HG02870 (cell line): Measurements from ENCODE around the gene STMN3.

Experiments used
- ATAC-seq: cut with Tn5 transposase; IDR thresholded peaks from one replicate; pipeline ENCODE4 v1.9.1; 2021; ENCODE audit warnings: mild to moderate bottlenecking, moderate library complexity; ENCODE audit not compliant: unreplicated experiment

Gene STMN3

DNA sequence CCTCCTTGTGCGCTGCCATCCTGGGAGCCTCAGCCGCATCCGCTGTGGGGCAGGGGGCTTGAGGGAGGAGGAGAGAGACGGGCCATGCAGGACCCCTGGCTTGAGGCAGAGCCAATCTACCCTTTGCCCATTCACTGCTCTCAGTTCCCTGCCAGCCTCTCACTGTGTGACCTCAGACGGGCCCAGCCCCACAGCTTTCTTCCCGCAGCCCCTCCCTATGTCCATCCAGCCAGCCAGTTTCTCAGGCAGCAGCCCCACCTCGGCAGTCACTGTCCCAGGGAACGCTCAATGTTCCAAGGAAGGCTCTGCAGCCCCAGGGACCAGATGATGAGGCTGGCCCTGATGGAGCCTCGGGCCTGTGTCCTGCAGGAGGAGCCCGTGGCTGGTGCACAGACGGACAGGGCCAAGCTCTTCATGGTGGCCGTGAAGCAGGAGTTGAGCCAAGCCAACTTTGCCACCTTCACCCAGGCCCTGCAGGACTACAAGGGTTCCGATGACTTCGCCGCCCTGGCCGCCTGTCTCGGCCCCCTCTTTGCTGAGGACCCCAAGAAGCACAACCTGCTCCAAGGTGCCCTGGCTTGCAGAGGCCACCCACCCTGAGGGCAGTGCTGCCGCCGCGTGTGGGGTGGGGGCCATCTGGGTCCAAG is 39.3 kb upstream of the STMN3 start:
- ATAC-seq = no peak

GRCh38 chr20:63691711-63692435 is 38.6 kb upstream of the STMN3 start:
- no peak for ATAC-seq

GRCh38 chr20:63690898-63691710 is 37.9 kb upstream of the STMN3 start:
- no peak for ATAC-seq

DNA sequence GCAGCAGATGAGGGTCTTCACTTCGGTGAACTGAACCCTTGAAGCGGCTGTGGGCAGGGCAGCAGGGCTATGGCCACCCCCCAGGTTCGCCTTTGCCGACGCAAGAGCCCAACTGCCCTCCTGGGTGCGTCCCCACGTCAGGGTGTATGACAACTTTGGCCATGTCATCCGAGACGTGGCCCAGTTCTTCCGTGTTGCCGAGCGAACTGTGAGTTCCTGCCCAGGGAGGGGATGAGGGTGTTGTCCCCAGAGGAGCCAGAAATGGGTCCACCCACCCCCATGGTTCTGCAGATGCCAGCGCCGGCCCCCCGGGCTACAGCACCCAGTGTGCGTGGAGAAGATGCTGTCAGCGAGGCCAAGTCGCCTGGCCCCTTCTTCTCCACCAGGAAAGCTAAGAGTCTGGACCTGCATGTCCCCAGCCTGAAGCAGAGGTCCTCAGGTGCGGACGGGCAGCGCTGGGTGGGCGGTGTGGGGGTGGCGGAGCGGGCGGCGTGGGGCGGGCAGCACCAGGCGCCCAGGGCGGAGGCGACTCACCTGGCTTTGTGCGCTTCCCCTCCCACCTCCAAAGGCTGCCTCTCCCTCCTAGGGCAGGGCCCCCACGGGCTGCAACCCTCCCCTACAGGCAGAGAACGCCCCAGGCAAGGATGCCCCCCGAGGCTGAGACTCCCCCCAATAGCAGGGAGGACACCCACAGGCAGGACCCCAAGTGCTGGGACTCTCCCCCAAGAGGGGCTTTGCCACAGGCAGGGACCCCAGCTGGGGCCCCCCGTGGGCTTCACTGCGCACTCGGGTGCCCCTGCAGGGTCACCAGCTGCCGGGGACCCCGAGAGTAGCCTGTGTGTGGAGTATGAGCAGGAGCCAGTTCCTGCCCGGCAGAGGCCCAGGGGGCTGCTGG is 37.0 kb upstream of the STMN3 start:
- ATAC-seq = no peak

DNA sequence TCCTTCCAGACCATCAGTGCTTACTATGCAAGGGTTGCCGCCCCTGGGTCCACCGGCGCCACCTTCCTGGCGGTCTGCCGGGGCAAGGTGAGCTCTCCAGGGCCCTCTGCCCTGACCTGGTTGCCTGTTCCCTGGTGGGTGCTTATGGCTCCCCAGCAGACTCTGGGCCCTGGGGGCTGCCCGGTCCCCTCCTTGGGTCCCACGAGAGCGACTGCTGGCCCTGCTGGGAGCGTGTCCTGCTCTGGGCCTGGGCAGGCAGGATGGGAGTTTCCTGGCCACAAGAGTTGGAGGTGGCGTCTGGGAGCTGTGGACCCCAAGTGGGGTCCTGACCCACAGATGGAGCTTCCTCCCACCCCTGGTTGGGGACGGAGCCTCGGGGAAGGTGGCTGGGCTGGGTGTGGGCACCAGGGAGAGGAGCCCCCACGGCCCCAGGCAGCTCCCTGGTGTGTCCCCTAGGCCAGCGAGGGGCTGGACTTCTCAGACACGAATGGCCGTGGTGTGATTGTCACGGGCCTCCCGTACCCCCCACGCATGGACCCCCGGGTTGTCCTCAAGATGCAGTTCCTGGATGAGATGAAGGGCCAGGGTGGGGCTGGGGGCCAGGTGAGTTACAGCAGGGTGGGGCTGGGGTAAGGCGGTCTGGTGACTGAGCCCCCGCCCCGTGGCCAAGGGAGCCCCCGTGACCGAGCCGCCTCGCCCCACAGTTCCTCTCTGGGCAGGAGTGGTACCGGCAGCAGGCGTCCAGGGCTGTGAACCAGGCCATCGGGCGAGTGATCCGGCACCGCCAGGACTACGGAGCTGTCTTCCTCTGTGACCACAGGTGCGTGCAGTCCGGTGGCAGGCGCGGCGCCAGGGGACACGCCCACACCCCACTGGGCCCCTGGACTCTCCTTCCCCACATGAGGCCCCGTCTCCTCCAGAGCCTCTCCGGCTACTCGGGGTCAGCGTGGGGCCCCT is 36.1 kb upstream of the STMN3 start:
- ATAC-seq = no peak

- ATAC-seq = no peak
Measured at GRCh38 chr20:63688228-63689045, 35.2 kb upstream of the STMN3 start.

DNA sequence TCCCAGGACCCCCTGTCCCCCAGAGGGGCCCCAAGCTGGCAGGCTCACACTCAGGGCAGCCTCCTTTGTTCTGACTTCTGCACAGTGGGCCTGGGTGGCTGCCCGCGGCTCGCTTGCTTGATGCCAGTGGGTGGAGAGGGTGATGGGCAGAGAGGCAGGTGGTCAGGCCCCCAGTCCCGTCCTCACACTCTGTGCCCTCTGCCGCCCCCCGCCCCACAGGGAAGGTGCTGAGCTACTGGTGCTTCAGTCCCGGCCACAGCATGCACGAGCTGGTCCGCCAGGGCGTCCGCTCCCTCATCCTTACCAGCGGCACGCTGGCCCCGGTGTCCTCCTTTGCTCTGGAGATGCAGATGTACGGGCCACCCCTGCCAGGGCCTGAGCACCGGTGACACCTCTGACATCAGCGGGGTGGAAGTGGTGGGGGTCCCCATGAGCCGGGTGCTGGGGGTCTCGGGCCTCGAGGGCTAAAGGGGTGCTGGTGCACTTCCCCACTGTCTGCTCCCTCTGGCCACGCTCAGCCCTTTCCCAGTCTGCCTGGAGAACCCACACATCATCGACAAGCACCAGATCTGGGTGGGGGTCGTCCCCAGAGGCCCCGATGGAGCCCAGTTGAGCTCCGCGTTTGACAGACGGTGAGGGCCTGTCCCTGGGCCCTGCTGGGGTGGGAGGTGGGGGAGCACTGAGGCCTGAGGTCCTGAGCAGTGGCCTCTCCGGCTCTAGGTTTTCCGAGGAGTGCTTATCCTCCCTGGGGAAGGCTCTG is 34.4 kb upstream of the STMN3 start:
- ATAC-seq = no peak

GRCh38 chr20:63686492-63687321 is 33.5 kb upstream of the STMN3 start:
- no peak for ATAC-seq

DNA sequence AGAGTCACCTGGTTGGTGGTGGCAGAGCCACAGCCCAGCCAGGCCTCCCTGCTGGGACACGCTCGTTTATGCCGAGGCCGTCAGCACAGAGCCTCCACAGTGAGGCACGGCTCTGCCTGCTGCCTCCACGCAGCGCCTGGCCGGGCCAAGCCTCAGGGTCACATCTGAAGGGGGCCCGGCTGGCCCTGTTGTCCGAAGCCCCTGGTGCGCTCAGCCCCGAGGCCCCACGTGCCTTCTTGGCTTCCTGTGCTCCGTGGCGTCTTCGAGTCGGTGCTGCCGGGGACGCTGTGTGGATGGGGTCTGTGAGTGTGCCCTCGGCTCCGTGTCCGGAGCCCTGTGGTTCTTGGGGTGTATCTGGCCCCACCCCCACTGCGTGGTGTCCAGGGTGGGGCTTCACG is 32.9 kb upstream of the STMN3 start:
- no peak for ATAC-seq

- ATAC-seq = no peak
Measured at GRCh38 chr20:63685269-63686026, 32.2 kb upstream of the STMN3 start.

- ATAC-seq = no peak
Measured at GRCh38 chr20:63682384-63683139, 29.3 kb upstream of the STMN3 start.

DNA sequence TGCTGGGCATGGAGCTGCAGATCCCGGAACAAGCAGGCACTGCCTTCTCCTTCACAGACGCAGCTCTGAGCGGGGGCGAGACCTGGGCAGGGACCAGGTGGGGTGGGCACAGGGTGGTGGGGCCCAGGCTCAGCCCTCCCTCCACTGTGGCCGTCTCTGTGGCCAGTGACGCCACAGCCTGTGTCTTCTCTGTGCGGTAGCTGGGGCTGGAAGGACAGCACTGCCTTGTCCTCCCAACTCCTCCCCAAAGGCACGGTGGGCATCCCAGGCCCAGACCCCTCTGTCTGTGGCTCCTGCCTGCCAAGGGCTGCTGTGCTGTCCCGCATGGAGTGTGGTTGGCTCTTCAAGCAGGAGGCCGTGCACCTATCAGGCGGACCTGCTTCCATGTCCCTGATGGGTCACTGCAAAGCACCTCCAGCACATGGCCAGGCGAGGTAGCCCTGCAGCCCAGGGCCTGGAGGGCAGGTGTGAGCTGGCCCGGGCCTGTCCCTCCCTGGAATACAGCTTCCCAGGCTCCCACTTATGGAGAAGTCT is 28.5 kb upstream of the STMN3 start:
- no peak for ATAC-seq

DNA sequence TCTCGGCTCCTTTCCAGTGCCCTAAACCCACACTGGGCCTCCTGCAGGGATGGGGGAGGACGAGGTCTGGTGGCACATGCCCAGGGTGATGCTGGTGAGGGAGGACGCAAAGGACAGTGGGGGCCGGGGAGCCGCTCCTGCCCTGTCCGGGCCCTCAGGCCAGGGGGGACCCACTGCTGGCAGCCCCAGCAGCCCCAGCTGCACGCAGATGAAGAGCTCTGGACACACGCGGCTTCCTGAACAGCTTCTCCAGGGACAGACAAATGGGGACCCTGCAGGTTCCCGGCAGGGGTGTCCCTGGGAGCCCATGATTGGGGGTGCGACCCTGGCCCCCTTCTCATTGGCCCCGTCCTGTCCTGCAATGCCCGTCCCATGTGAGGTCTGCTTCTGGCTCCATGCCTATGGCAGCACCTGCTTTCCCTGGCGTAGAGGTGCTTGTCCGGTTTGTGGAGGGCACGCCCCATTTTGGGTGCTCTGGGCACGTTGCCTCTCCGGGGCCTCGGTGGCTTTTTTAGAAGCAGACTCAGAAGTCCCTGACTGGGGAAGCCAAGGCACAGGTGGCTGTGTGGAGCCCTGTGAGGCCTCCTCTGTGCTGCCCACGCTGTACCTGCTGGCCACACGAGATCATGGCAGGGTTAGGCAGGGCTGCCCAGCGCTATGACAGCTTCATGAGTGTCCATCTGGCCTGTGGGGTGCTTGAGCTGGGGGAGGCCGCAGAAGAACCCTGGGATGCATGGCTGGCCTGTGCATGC is 27.8 kb upstream of the STMN3 start:
- ATAC-seq = no peak

DNA sequence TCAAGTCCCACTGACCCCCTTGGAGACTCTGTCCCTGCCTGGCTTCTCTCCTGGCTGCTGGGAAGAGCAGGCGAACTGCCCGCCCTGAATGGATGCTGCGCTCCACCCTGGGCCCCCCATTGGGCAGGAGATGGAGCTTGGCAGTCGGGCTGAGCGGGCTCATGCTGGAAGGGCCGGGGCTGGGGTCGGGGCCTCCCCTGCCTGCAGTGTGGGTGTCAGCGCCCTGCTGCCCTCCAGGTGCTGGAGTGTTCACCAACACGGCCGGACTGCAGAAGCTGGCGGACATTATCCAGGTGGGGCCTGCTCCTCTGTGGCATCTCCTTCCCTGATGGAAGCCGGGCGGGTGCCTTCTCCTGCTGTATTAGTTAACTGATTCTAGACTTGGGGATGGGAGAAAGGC is 27.2 kb upstream of the STMN3 start:
- no peak for ATAC-seq

DNA sequence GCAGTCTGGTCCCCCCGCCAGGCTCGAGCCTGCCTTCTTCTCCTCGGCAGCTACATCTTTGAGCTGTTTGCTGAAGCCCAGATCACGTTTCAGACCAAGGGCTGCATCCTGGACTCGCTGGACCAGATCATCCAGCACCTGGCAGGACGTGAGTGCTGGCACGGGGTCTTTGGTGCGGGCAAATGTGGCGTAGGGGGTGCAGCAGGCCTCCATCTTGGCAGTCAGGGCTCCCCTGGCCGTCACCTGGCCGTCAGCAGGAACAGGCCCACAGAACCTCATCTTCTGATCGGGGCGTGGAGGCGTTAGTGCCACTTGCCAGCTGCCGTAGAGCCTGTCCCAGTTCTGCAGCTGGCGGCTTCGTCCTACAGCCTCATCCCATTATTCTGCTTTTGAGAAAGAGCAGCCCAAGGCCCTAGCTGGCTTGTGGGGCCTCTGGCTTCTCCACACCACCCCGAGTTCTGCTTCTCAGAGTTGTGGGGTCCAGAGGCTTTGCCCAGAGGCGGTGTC is 26.6 kb upstream of the STMN3 start:
- ATAC-seq = no peak
